HG03571 (cell line): ENCODE data around the gene CHD6.

Experiments used
- ATAC-seq: cut with Tn5 transposase; IDR thresholded peaks from one replicate; pipeline ENCODE4 v1.9.1; 2021; ENCODE audit not compliant: unreplicated experiment

CHD6 gene

DNA sequence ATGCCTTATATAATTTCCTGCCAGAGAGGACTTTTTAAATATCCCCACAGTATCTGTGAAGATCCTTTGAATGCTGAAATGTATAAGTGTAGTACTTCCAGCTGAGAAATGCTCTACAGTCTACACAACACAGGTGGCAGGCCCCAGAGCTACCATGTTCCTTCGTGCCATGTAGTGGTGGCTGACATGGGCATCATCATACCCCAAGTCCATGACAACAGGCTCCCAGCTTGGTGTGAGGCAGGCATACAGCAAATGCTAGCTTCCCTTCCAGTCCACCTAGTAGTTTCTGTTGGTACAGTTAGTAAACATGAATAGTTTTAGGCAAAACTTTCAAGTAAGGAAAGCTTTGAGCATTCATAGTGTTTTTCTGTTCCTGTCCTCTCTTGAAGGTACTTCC, 190.3 kb downstream of the CHD6 start:
- no peak for ATAC-seq

DNA sequence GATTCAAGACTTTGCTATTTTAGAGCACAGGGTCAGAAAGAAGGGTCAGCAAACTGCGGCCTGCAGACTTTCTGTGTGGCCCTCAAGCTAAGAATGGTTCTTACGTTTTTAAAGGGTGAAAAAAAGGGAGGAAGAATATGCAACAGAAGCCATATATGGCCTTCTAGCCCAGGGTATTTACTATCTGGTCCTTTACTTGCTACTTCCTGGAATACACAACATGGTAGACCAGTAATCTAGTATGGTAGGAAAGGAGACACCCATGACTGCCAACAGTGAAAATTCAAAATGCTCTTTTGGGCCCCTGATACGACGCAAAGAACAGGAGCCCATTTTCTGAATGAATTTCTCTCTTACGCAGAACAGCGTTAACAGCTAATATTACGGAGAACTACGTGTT, 191.2 kb downstream of the CHD6 start:
- ATAC-seq, result no peak

- no peak for ATAC-seq
Measured at GRCh38 chr20:41426086-41426830, 191.9 kb downstream of the CHD6 start.

- no peak for ATAC-seq
Measured at GRCh38 chr20:41425180-41425884, 192.8 kb downstream of the CHD6 start.

DNA sequence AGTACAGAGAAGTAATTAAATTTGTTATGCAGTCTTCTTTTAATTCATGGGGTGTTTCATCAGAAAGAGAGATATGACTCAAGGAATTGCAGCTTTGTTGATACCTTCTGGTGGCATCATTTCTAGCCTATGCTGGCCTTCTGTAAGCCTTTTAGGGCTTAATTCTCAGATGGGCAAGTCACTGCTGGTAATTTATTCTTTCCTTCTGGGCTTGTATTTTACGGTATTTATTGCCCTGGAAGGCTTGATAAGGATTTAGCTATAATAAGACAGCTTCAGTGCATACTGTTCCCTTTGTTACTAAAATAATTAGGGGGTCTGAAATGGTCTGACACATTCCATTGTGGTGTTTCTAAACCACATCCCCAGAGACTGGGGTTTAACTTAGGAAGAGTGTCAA, 193.6 kb downstream of the CHD6 start:
- no peak for ATAC-seq

GRCh38 chr20:41424011-41424410, 194.2 kb downstream of the CHD6 start:
- no peak for ATAC-seq

- ATAC-seq, result no peak
Measured at GRCh38 chr20:41422953-41423352, 195.2 kb downstream of the CHD6 start.

DNA sequence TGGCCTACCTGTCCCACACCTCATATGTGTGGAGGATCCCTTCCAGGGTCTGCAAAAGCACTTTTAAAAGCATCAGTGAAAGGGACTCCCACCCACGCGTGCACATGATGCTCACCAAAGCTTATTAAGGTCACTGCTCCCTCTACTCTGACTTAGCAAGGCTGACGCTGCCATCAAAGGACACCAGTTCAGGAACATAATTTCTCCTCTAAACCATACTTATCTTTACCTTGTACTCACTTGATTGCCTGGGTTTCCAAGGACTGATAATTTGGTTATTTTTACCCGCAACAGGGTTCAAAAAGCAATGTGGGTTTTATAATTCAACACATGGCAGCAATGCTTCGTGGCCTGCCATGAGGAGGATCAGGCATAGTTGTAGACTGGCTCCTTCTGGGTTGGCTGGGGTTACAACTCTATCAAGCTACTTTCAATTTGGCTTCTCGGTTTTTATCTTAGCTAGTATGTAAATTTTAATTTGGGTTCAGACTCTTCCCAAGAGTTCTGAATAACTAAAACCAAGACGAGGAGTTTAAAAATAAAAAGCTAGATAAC, 199.4 kb downstream of the CHD6 start:
- no peak for ATAC-seq

DNA sequence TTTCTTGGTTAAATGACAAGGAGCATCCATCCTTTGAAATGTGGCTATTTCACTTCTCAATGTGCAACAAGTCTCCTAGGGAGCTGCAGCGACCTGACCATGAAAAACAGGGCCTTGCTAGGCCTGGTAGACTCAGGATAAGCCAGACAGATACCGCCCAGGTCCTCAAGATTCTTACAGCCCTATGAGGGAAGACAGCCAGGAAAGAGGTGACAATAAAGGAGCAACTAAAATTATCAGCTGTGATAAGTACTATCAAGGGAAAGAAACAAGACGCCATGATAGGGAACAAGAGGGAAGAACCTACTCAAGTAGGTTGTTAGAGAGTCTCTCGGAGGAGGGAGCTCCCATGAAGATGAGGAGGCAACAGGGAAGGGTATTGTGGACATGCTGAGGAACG, 200.1 kb downstream of the CHD6 start:
- no peak for ATAC-seq

GRCh38 chr20:41415191-41415590, 203.0 kb downstream of the CHD6 start:
- ATAC-seq, result no peak

DNA sequence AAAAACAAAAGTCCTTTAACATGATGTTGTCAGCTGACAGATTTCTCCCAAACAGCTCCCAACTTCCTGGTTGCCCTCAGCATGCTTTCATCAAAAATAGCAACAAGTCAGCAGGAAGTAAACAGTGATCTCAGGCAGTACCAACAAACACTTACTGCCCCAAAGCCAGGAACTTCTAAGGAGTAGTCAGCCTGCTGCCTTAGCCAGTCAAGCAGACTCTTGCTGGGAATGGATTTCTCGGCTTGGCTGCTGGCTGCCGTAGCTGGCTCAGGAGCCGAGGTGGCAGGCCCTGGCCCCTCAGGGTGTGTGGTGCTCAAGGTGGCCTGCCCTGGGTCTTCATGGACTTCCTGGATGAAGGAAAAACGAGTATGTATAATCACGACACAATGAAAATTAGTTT, 205.0 kb downstream of the CHD6 start:
- ATAC-seq, result no peak

GRCh38 chr20:41412324-41413120, 205.7 kb downstream of the CHD6 start:
- no peak for ATAC-seq

DNA sequence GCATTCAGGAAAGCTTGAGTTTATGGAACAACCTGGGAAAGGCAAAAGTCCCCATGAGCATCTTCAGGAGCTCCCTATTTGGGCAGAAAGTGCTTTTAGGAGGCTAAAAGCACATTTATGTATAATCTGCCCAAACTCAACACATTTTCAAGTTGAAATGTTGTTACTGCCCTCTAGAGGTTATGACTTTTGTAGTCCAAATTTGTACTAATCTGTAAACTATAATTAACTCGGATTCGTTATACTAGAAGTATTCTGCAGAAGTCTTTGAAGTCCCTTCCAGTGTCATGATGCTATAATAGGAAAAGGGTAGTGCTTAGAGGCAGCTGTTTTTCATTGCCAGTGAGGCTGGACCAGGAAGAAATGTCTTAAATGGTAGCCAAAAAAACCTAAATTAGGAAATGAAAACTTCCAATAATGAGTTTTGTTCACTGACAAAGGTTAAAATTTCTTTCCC, 206.8 kb downstream of the CHD6 start:
- ATAC-seq, result no peak

- no peak for ATAC-seq
Measured at GRCh38 chr20:41408986-41409385, 209.2 kb downstream of the CHD6 start.

DNA sequence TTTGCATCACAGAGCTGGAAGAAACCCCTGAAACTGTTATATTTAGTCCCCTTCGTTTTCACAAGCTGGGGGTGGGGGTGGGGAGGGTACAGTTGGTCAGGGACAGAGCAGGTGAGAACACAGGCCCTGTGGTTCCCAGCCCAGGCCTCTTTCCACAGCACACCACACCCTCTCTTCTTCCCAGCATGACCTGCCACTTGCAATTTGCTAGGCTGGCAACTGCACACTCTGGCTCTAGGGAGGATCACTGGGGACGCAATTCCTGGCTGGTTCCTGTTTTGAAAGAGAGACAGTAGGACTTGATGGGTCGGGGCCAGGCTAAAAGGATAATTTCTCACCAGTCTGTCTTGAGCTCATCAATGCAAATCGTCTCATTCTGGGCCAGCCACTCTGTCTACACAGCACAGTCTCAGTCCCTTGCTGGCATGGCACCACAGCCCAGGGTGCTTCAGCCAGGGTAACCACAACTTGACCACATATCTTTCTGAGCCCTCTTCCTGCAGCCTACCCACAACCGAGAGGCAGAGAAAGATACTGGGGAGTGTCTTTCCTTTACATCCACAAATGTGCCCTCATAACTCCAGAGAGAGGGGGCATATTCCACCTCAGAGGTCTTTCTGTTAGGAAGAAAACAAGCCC, 209.9 kb downstream of the CHD6 start:
- ATAC-seq, result no peak

DNA sequence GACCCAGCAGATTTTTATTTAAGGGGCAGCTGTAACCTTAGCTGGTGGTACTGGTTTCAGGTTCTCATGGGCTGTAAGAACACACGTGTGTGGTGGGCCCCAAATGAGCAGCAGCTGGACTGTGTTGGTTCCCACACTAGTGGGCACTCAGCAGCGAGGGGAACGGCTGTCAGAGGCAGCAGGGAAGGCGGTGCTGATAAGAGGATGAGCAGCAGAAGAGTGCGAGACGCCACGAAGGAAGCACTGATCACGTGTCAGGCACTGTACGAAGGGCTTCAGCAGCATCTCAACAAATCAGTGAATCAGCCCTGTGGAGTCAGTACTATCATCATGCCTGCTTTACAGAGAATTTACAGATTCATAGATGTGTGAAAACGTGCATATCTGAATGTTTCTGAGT, 210.6 kb downstream of the CHD6 start:
- no peak for ATAC-seq

DNA sequence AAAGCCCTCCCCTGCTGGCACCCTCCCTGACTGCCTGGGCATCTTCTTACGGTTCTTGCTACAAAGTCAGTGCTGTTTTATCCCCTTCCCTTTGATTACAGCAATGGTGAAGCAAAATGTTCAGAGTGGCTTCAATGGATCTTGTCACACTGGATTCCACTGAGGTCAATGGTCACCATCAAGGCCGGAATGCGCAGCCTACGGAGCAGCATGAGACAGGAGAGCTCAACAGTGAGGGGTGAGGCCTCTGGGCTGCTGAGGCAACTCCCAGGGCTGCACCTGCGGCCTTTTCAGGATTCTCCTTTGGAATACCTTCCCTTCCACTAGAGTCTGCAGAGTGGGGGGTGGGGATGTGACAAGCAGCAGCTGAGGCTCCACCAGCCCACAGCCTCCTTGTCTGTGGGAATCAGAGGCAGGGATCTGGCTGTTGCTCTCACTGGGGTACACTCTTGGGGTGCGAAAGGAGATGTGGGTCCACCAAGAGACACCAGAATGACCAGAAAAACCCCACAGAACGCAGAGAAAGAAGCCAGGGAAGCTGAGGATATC, 211.2 kb downstream of the CHD6 start:
- ATAC-seq, result no peak

- ATAC-seq, result no peak
Measured at GRCh38 chr20:41406353-41406752, 211.8 kb downstream of the CHD6 start.

DNA sequence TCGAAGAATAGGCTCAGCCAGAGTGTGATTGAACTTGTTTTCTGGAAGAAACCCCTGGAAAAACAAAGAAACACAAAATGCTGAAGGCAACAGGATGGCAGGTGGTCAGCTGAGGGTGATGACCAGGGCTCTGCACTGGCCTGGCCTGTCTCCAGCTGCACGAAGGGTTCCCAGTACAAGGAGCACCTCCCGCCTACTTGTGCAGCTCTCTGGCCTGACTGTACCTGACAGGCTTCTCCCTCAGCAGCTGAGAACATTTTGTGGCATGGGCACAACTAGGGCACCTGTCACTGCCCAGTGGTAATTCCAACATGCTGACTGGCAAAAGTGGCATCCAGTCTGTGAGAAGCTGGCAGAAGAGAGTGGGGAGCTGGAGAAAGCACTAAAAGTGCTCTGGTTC, 212.7 kb downstream of the CHD6 start:
- ATAC-seq, result no peak

DNA sequence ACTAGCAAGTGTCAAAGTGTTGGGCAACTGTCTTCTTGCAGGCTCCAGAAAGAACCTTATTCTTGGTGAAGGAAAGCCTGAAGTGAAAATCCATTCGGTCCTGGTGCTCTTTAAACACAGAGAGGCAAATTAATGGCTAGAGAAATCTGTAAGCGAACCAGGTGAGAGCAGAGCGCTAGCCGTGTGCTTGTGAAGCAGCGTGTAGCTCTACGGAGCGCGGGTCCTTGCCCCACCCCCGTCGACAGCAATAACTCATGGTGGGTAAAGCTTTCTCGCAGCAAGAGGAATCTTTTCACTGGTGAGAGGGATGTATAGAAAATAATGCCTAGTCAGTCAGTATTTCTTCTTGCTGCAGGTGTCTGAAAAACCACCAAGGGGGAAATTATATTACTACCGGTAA, 214.6 kb downstream of the CHD6 start:
- ATAC-seq, result no peak

GRCh38 chr20:41398408-41398807, 219.8 kb downstream of the CHD6 start:
- ATAC-seq, result no peak
